HG03108 (cell line): ENCODE data around the gene ZNF598.
"Not testable (repeated sequence)": the region's sequence is repeated elsewhere in the genome, so short reads cannot be mapped to it uniquely, and the experiment has no call there.

Experiments
- ATAC-seq: cut with Tn5 transposase; IDR thresholded peaks from one replicate; pipeline ENCODE4 v1.9.1; 2021; ENCODE audit warnings: moderate library complexity; ENCODE audit not compliant: unreplicated experiment

The ZNF598 gene

GRCh38 chr16:2040787-2041522 is 31.3 kb upstream of the ZNF598 start:
- ATAC-seq: no peak

DNA sequence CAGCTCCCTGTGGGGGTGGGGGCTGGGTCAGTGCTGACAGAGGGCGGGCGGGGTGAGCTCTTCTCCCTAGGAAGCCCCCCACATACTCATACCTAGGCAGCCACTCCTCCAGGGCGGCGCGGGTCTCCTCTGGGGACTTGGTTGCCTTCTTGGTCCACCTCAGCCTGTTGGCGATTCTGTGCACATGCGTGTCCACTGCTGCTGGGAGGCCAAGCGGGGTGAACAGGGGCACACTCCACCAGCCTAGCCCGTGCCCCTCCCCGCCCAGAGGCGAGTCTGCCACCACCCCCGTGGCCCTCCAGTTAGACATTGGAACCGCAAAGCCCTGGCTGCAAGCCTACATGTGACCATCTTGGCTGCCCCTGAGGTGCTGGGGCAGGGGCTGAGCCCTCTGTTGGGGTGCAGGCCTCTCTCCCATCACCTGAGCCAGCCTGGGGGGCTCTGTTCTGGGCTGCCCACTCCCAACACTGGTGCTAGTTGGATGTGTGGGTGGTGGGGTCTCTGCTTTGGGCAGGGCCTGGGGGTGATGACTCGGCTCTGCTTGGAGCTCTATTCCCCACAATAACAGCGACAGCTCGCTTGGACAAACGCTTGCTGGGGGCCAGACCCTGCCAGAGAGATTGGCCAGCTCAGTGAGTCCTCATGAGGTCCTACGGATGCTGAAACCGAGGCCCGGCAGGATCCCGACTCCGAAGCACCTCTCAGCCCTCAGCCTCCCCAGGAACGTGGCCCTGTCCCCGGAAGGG is 30.6 kb upstream of the ZNF598 start:
- ATAC-seq: no peak

GRCh38 chr16:2039274-2040031 is 29.8 kb upstream of the ZNF598 start:
- ATAC-seq: no peak

DNA sequence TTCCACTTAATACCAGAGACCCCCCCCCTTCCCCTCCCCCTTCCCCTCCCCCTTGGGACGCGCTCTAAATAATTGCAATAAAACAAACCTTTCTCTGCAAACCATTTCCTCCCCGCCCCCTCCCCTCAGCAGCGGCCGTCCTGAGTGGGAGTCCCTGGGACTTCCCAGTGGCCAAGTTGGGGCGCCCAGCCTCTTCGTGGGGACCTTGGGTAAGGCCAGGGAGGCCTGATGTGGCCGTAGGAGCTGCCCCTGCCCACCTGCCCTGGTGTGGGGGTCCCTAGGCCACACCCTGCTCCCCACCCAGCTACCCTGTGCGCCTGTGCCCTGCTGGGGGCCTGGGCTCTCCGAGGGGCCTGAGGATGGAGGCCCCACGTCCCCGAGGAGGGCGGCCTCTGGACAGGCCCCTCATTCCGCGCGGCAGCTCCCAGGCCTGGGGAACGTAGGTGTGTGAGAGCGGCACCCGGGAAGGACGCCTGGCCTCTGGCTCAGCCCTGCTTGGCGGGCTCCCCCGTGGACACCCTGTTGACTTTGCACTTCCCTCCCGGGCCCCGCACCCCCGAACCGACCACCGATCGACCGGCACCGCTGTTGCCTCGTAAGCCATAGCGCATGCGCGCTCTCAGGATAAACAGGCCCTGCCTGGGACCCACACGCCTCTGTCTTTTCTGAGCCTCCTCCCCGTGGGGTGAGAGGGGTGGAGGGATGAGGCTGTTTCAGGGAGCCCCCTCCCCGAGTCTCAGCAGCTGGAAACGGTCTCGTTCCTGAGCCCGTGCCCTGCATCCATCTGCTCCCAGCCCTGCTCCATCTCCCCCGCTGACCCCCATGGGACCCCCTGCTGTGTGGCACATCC is 29.0 kb upstream of the ZNF598 start:
- ATAC-seq: no peak

GRCh38 chr16:2037647-2038381 is 28.2 kb upstream of the ZNF598 start:
- no peak for ATAC-seq

DNA sequence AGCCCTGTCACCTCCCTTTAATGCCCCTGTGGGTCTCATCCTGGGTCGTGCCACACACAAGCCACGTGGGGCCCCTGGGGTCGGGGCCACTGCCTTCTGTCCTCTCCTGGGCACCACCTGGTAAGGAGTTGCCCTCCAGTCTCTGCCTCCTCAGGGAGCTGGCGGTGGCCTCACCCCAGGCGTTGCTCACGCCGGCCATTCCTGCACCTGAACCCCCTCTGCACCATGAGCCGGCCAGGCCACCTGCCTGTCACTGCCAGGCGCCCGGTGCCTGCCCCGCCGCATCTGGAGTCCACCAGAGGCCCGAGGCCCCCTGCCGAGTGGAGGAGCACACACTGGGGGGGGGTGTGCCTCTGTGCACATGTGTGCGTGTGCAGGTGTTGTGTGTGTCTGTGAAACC is 27.5 kb upstream of the ZNF598 start:
- ATAC-seq: no peak

DNA sequence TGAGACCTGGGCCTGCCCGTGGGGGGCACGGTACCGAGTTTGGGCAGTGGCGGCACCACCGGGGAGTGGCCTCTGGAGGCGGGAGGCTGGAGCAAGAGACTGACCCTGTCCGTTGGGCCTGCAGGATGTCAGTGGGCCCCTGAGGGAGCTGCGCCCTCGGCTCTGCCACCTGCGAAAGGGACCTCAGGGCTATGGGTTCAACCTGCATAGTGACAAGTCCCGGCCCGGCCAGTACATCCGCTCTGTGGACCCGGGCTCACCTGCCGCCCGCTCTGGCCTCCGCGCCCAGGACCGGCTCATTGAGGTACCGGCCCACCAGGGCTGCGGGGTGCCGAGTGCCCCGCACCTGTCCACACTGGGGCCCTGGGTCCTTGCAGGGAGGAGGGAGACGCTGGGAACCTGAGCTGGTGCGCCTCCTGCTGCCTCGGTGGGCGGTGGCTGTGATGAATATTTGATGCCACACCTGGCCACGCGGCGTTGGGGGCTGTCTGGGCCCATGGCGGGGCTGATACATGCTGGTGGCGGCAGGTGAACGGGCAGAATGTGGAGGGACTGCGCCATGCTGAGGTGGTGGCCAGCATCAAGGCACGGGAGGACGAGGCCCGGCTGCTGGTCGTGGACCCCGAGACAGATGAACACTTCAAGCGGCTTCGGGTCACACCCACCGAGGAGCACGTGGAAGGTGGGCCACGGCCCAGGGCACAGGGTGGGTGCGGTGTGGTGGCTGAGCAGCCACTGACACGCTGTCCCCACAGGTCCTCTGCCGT is 26.8 kb upstream of the ZNF598 start:
- no peak for ATAC-seq

DNA sequence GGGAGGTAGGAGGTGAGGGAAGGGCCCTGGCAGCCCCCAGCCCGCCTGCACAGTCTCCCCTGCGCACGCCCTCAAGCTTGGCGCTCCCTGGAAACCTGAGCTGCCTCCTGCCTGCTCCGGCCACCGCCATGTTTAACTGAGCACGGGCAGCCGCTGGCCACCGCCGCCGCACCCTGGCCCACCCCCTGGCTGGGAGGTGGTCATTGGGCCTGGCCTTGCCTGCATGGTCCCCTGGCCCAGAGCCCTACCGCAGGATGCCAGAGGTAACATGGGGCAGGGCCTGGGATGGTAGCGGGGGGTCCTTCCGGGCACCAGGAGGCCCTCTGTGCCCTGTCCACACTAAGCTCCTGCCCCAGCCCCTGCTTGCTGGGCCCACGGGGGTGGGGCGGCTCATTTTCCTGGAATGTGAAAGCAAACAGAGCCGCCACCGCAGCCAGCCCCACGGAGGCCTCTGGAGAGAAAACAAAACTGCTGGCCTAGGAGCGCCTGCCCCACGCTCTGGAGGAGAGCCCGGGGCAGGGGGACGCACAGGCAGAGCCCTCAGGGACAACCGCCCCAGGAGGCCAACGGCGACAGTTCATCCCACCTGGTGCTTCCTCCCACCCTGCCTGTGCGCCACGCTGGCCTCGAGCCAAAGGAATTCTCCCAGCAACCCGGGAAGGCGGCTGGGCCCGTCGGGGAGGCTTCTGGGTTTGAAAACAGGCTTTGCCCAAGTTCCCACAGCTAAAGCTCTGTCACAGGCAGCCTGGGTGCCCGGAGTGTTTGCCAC is 26.0 kb upstream of the ZNF598 start:
- ATAC-seq: no peak

DNA sequence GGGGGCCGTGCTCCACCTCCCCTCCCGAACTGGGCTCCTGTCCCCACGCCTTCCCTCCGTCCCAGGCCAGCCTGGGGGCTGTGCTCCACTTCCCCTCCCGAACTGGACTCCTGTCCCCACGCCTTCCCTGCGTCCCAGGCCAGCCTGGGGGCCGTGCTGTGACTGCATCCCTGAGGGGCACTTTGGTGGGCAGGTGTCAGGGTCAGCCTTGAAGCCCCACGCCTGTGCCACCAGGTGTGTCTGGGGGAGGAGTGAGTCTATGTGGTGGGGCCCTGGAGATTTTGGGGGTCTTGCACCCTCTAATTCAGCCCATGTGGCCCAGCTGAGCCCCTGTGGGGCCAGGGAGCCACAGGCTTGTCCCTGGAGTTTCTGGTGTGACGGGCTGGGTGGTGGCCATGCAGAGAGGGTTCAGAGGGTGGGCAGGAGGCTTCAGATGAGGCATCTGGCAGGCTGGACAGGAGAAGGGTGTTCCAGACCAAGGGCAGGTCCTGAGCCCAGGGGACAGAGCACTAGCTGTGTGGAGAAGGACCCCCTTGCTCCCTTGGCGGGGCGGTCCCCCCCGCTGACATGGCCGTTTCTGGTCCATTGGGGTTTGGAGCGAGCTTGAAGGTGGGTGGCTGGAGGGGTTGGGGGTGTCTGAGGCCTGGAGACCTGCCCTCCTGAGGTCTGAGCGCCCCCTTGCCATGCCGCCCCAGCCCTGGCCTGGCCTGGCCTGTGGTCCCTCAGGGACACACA is 25.2 kb upstream of the ZNF598 start:
- no peak for ATAC-seq

DNA sequence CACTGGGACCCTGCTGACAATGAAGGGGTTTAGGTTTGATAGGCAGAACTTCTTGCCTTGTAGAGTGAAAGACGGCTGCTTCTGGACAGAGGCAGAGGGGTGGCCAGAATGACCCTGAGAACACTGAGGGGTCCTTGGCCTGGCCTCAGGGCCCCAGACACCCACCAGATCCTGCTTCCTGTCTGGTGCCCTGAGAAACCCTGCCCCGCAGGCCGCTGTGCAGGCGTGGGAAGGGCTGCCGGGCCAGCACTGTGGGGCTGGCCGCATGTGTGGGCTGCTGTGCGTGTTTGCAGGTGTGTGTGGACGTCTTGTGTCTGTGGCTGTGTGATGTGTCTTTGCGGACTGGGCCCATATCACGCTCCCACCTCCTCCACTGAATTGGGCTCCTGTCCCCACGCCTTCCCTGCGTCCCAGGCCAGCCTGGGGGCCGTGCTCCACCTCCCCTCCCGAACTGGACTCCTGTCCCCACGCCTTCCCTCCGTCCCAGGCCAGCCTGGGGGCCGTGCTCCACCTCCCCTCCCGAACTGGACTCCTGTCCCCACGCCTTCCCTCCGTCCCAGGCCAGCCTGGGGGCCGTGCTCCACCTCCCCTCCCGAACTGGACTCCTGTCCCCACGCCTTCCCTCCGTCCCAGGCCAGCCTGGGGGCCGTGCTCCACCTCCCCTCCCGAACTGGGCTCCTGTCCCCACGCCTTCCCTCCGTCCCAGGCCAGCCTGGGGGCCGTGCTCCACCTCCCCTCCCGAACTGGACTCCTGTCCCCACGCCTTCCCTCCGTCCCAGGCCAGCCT is 24.5 kb upstream of the ZNF598 start:
- not testable (repeated sequence) for ATAC-seq

GRCh38 chr16:2033057-2033908 is 23.7 kb upstream of the ZNF598 start:
- no peak for ATAC-seq

- ATAC-seq: no peak
Observed at GRCh38 chr16:2032285-2033056, 22.9 kb upstream of the ZNF598 start.

DNA sequence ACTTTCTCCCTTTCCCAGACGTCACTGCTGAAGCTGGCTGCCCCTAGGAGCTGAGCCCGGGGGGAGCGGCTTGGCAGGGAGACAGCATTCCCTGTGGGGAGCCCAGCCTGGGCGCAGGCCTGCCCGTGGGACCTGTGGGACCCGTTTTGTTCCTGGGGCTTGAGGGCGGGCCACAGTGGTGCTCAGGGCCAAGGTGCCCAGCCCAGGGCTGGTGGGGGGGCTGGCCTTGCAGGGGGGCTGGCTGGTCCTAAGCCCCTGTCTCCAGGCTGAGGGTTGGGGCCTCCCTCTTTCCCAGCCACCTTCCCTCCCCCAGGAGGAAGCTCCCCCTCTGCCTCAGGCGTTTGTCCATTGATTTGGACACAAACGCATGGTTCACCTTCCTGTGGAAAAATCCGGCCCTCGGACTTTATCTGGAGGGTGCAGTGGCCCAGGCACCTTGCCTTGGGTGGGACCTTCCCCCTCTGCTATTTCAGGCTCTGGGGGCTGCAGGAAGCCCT is 21.5 kb upstream of the ZNF598 start:
- ATAC-seq: no peak

DNA sequence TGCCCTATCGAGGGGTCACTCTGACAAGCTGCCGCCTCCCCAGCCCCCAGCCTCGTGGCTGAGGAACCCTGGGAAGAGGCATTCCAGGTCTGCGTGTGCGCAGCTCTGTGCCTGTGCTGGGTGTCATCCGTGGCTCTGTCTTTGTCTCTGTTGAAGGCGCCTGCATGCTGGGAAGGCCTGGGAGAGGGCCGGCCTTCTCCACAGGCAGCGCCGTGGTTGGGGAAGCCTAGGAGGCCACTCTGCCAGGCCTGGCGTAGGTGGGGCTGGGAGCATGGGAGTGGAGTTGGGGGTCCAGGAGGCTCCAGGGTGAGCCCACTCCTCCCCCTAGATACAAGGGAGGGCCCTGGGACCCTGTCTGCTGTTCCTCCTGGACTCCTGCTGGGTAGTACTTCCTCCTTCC is 20.4 kb upstream of the ZNF598 start:
- no peak for ATAC-seq

DNA sequence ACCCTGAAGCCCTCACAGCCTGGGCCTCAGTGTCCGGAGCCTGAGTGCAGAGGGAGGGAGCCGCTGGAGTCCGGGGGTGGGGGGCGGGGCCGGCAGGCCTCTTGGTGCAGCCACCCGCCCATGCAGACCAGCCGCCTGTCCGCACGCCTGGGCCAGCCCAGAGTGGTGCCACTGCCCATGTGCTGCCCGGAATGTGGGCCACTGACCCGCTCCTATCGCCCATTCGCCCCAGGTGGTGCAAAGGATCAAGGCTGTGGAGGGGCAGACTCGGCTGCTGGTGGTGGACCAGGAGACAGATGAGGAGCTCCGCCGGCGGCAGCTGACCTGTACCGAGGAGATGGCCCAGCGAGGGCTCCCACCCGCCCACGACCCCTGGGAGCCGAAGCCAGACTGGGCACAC is 19.7 kb upstream of the ZNF598 start:
- no peak for ATAC-seq
